Endothelial cell (in vitro differentiated cells): Measurements from ENCODE around the gene FDPS. TPM values are rescaled to one million over a fixed set of nuclear protein-coding genes. Genes with fewer than 3 reads are reported as not detected.
"Not testable (repeated sequence)": the region's sequence is repeated elsewhere in the genome, so short reads cannot be mapped to it uniquely, and the experiment has no call there.

Experiments
- DNase-seq: peaks from one replicate; pipeline ENCODE4 v3.0.0; 2021; ENCODE audit warnings: low spot score
- H3K27ac Mint-ChIP-seq: one replicate; pipeline ENCODE4 v1.8.0; 2021; ENCODE audit warnings: mixed read lengths, inconsistent platforms; ENCODE audit not compliant: unreplicated experiment
- H3K27me3 Mint-ChIP-seq: one replicate; pipeline ENCODE4 v1.8.0; 2021; ENCODE audit warnings: mild to moderate bottlenecking, moderate library complexity, mixed read lengths, inconsistent platforms; ENCODE audit not compliant: unreplicated experiment
- H3K36me3 Mint-ChIP-seq: one replicate; pipeline ENCODE4 v1.8.0; 2021; ENCODE audit warnings: mild to moderate bottlenecking, low read depth, mixed read lengths, inconsistent platforms; ENCODE audit not compliant: unreplicated experiment
- H3K4me1 Mint-ChIP-seq: one replicate; pipeline ENCODE4 v1.8.0; 2021; ENCODE audit warnings: mild to moderate bottlenecking, mixed read lengths, inconsistent platforms; ENCODE audit not compliant: unreplicated experiment
- H3K4me3 Mint-ChIP-seq: one replicate; pipeline ENCODE4 v1.8.0; 2021; ENCODE audit warnings: mild to moderate bottlenecking, mixed read lengths, inconsistent platforms; ENCODE audit not compliant: unreplicated experiment
- H3K9me3 Mint-ChIP-seq: one replicate; pipeline ENCODE4 v1.8.0; 2021; ENCODE audit warnings: mixed read lengths, inconsistent platforms; ENCODE audit not compliant: unreplicated experiment
- CTCF ChIP-seq: fragments of 200-600 bp; sonication (generic); IDR thresholded peaks from one replicate; pipeline ENCODE4 v1.5.0; 2021; ENCODE audit warnings: antibody characterized with exemption; ENCODE audit not compliant: unreplicated experiment
- total RNA-seq: library from RNA; stranded (reverse); fragmentation: NEBNext Ultra II Directional; extraction: Animal tissue kit (Norgen Biotek cat#: 25700); gene quantifications from one replicate; pipeline ENCODE4 v1.2.1, GENCODE V29; 2021; ENCODE audit not compliant: unreplicated experiment

Gene FDPS
- total RNA-seq, 1 donor from 2014 or later, result 540 TPM

GRCh38 chr1:155285063-155285462 lies 23.6 kb upstream of the FDPS start:
- no peak for TF ChIP-seq CTCF
- Mint-ChIP-seq H3K27ac (no peak overlapping the region), H3K27me3 (peaks cover 13% of the 10 kb centered on the region), H3K9me3 (no peaks in the 10 kb centered on the region), H3K36me3 (peaks cover 18% of the 10 kb centered on the region), H3K4me1 (no peaks in the 10 kb centered on the region), H3K4me3 (peak overlapping the region; percentile 31)
- no peak for DNase-seq

GRCh38 chr1:155285631-155286044 lies 23.0 kb upstream of the FDPS start:
- Mint-ChIP-seq H3K4me3 (no peak overlapping the region), H3K4me1 (no peaks in the 10 kb centered on the region), H3K27ac (no peak overlapping the region), H3K27me3 (peaks cover 13% of the 10 kb centered on the region), H3K9me3 (no peaks in the 10 kb centered on the region), H3K36me3 (peaks cover 18% of the 10 kb centered on the region)
- DNase-seq, result no peak
- TF ChIP-seq CTCF, result no peak

GRCh38 chr1:155286544-155286943 lies 22.1 kb upstream of the FDPS start:
- Mint-ChIP-seq H3K9me3 (no peaks in the 10 kb centered on the region), H3K4me1 (no peaks in the 10 kb centered on the region), H3K27me3 (peaks cover 15% of the 10 kb centered on the region), H3K27ac (no peak overlapping the region), H3K4me3 (no peak overlapping the region), H3K36me3 (peaks cover 18% of the 10 kb centered on the region)
- no peak for TF ChIP-seq CTCF
- DNase-seq, result no peak

- Mint-ChIP-seq H3K36me3 (peaks cover 18% of the 10 kb centered on the region), H3K4me1 (no peaks in the 10 kb centered on the region), H3K4me3 (no peak overlapping the region), H3K27me3 (peaks cover 7% of the 10 kb centered on the region), H3K9me3 (no peaks in the 10 kb centered on the region), H3K27ac (no peak overlapping the region)
- no peak for TF ChIP-seq CTCF
- DNase-seq, result no peak
These were observed 20.6 kb upstream of the FDPS start for GRCh38 chr1:155287987-155288543.

- peaks cover 16% of the 10 kb centered on the region for H3K27me3 Mint-ChIP-seq
- H3K27ac Mint-ChIP-seq, H3K36me3 Mint-ChIP-seq, DNase-seq, H3K9me3 Mint-ChIP-seq, H3K4me1 Mint-ChIP-seq, H3K4me3 Mint-ChIP-seq: not testable (repeated sequence)
These were observed 17.7 kb upstream of the FDPS start for GRCh38 chr1:155291006-155291405.
